IMR-90 (cell line): ENCODE measurements around the gene CD9. TPM values are rescaled to one million over a fixed set of nuclear protein-coding genes. Genes with fewer than 3 reads are reported as not detected.

Experiments
- ATAC-seq: fragments of 200-7000 bp; cut with Tn5 transposase; 2 replicates; pipeline ENCODE4 v1.9.1; 2020; ENCODE audit warnings: low read depth, mild to moderate bottlenecking, moderate library complexity
- BruUV-seq: library from RNA; stranded (reverse); fragments of 400-500 nt; replicated peaks from 2 replicates; lab custom pipeline; 2021; lab: Mats Ljungman, UMichigan
- CTCF ChIA-PET: fragments of 300-600 bp; formaldehyde crosslinking; extraction: SDS; loops from one replicate; lab custom pipeline; 2021; ENCODE audit warnings: antibody characterized with exemption; lab: Yijun Ruan, JAX
- POLR2A ChIA-PET: fragments of 300-600 bp; sonication (Branson Sonifier 250); formaldehyde crosslinking; loops from one replicate; lab custom pipeline; 2022; ENCODE audit warnings: antibody characterized with exemption; ENCODE audit not compliant: unreplicated experiment; lab: Charles Lee
- DNase-seq: peaks from one replicate; pipeline ENCODE4 v3.0.0; 2013
- H2AFZ ChIP-seq: replicated peaks from 2 replicates; pipeline ENCODE3; 2013; ENCODE audit warnings: low read length, mild to moderate bottlenecking; ENCODE audit not compliant: poor library complexity
- H2AK5ac ChIP-seq: 2 replicates; pipeline ENCODE4 v1.6.1; 2013; ENCODE audit warnings: low read depth, low read length, inconsistent platforms
- H2AK9ac ChIP-seq: replicated peaks from 2 replicates; pipeline ENCODE3; 2013; ENCODE audit warnings: mild to moderate bottlenecking, low read depth, low read length, moderate library complexity; ENCODE audit not compliant: poor library complexity
- H2BK120ac ChIP-seq: 2 replicates; pipeline ENCODE4 v1.6.1; 2013; ENCODE audit warnings: low read depth, low read length, inconsistent platforms
- H2BK15ac ChIP-seq: 3 replicates; pipeline ENCODE4 v1.6.1; 2013; ENCODE audit warnings: low read depth, low read length, inconsistent platforms
- H2BK20ac ChIP-seq: 2 replicates; pipeline ENCODE4 v1.6.1; 2013; ENCODE audit warnings: low read depth, mild to moderate bottlenecking, inconsistent platforms, low read length, moderate library complexity
- H2BK5ac ChIP-seq: 2 replicates; pipeline ENCODE4 v1.6.1; 2013; ENCODE audit warnings: mild to moderate bottlenecking, low read depth, low read length, inconsistent platforms; ENCODE audit not compliant: poor library complexity, severe bottlenecking
- H3K14ac ChIP-seq: replicated peaks from 2 replicates; pipeline ENCODE4 v1.6.1; 2013; ENCODE audit warnings: low read depth, low read length, inconsistent platforms
- H3K18ac ChIP-seq: 2 replicates; pipeline ENCODE4 v1.6.1; 2013; ENCODE audit warnings: low read depth, low read length, control low read depth
- H3K23ac ChIP-seq: 2 replicates; pipeline ENCODE4 v1.6.1; 2013; ENCODE audit warnings: low read depth, low read length, inconsistent platforms
- H3K27ac ChIP-seq: 2 replicates; pipeline ENCODE4 v1.5.1; 2013; ENCODE audit warnings: mild to moderate bottlenecking, control low read depth, low read length; ENCODE audit not compliant: insufficient read depth
- H3K27me3 ChIP-seq: 2 replicates; pipeline ENCODE4 v1.6.1; 2013; ENCODE audit warnings: low read length; ENCODE audit not compliant: control insufficient read depth, insufficient read depth
- H3K36me3 ChIP-seq: 2 replicates; pipeline ENCODE4 v1.6.1; 2013; ENCODE audit warnings: low read length, mixed read lengths; ENCODE audit not compliant: control insufficient read depth, insufficient read depth
- H3K4ac ChIP-seq: 2 replicates; pipeline ENCODE4 v1.6.1; 2013; ENCODE audit warnings: low read depth, low read length, inconsistent platforms
- H3K4me1 ChIP-seq: 2 replicates; pipeline ENCODE4 v1.6.1; 2013; ENCODE audit warnings: low read length, mixed read lengths; ENCODE audit not compliant: control insufficient read depth, insufficient read depth
- H3K4me2 ChIP-seq: 2 replicates; pipeline ENCODE4 v1.6.1; 2013; ENCODE audit warnings: low read depth, mild to moderate bottlenecking, control low read depth, low read length, moderate library complexity
- H3K4me3 ChIP-seq: 2 replicates; pipeline ENCODE4 v1.5.1; 2013; ENCODE audit warnings: low read depth, mild to moderate bottlenecking, control low read depth, low read length, moderate library complexity; ENCODE audit not compliant: insufficient read depth
- H3K56ac ChIP-seq: 2 replicates; pipeline ENCODE4 v1.6.1; 2013; ENCODE audit warnings: low read length, inconsistent platforms; ENCODE audit not compliant: insufficient read depth; ENCODE audit errors: extremely low read depth
- H3K79me1 ChIP-seq, 2 experiments: 2 replicates each; pipeline ENCODE4 v1.6.1; 2013; ENCODE audit warnings: low read length in 2 of 2, inconsistent platforms in 1 of 2, low read depth in 1 of 2
- H3K9ac ChIP-seq: 2 replicates; pipeline ENCODE4 v1.6.1; 2013; ENCODE audit warnings: low read depth, low read length, control low read depth
- H3K9me1 ChIP-seq: 2 replicates; pipeline ENCODE4 v1.6.1; 2013; ENCODE audit warnings: low read length, inconsistent platforms; ENCODE audit not compliant: insufficient read depth
- H3K9me3 ChIP-seq: 2 replicates; pipeline ENCODE4 v1.6.1; 2013; ENCODE audit warnings: low read length; ENCODE audit not compliant: control insufficient read depth, insufficient read depth
- H4K20me1 ChIP-seq: 2 replicates; pipeline ENCODE4 v1.6.1; 2013; ENCODE audit warnings: low read length, inconsistent platforms; ENCODE audit not compliant: insufficient read depth
- H4K5ac ChIP-seq: 2 replicates; pipeline ENCODE4 v1.6.1; 2013; ENCODE audit warnings: mild to moderate bottlenecking, low read depth, low read length, control low read depth
- H4K8ac ChIP-seq, 2 experiments: 2 replicates each; pipeline ENCODE4 v1.6.1; 2013; ENCODE audit warnings: low read depth in 2 of 2, low read length in 2 of 2, control low read depth in 1 of 2, inconsistent platforms in 1 of 2
- H4K91ac ChIP-seq: 2 replicates; pipeline ENCODE4 v1.6.1; 2013; ENCODE audit warnings: low read depth, low read length, inconsistent platforms; ENCODE audit not compliant: insufficient read depth
- CEBPB ChIP-seq: IDR thresholded peaks from 2 replicates; pipeline ENCODE4 v1.6.1; 2012; ENCODE audit warnings: low read depth, low read length, improper control_type of control experiment
- FOS ChIP-seq: fragments of 150-350 bp; IDR thresholded peaks from 2 replicates; pipeline ENCODE4 v1.6.1; 2016; ENCODE audit warnings: low read depth, low read length
- MAFK ChIP-seq: IDR thresholded peaks from 2 replicates; pipeline ENCODE4 v1.6.1; 2012; ENCODE audit warnings: low read depth, low read length, improper control_type of control experiment
- NFE2L2 ChIP-seq: fragments of 150-350 bp; IDR thresholded peaks from 2 replicates; pipeline ENCODE4 v1.6.1; 2016; ENCODE audit warnings: low read depth, mild to moderate bottlenecking, low read length
- POLR2A ChIP-seq: IDR thresholded peaks from 2 replicates; pipeline ENCODE4 v1.6.1; 2012; ENCODE audit warnings: mild to moderate bottlenecking, low read depth, low read length
- WGBS, 2 experiments: methylation state at CpG; one replicate each; pipeline versions ENCODE4 v1.1.5 to v1.1.7; 2013; ENCODE audit warnings: missing lambda C conversion rate in 2 of 2; ENCODE audit not compliant: insufficient read length in 1 of 2; ENCODE audit errors: extremely low coverage in 2 of 2; 5-methylcytosine and 5-hydroxymethylcytosine counted together
- dilution Hi-C: fragments of 300-500 bp; cut with HindIII; formaldehyde crosslinking; loops from one replicate; pipeline ENCODE4 v1.14.3; 2018; ENCODE audit warnings: low sequenced_read_pairs; ENCODE audit not compliant: unreplicated experiment
- in situ Hi-C: fragments of 300-500 bp; cut with MboI; formaldehyde crosslinking; loops from 3 replicates; pipeline ENCODE4 v1.14.3; 2019; ENCODE audit warnings: low sequenced_read_pairs, inconsistent platforms, mixed read lengths
- intact Hi-C: fragments of 100-400 bp; cut with micrococcal nuclease; formaldehyde crosslinking; loops from 2 replicates; pipeline ENCODE4 v1.10.0; 2022
- polyA plus RNA-seq, 3 experiments: library from polyadenylated mRNA; depleted of rRNA; stranded (reverse); fragments of >200 nt; gene quantifications; 2 replicates each; pipeline ENCODE4 v1.2.3, GENCODE V29; 2012; ENCODE audit warnings: low replicate concordance in 1 of 3
- total RNA-seq: library from RNA; depleted of rRNA; stranded (reverse); fragments of >200 nt; gene quantifications from 2 replicates; pipeline ENCODE4 v1.2.3, GENCODE V29; 2012

The CD9 gene
- total and polyA plus RNA-seq, 2 of the 4 experiments (the other 2 are of a cell fraction), result 48.8 to 70.9 TPM

GRCh38 chr12:6230321-6231110 is 30.3 kb downstream of the CD9 start:
- Histone ChIP-seq H3K9ac (peak overlapping the region; percentile 15), H4K20me1 (0 out of 2 replicates have a peak, but pooled peaks cover 2% of the 10 kb centered on the region), H3K56ac (peak overlapping the region; percentile 73; the same call in 1 of the 2 replicates), H2AK9ac (peak overlapping the region; percentile 79), H3K79me1 (peaks cover 10 to 45% of the 10 kb centered on the region in 2 experiments), H4K8ac (peak overlapping the region; percentile 27 to 39; a peak in 2 of 4 replicates), H3K18ac (peak overlapping the region; percentile 29), H2BK15ac (peak overlapping the region; percentile 93; the same call in 2 of the 3 replicates), H3K4me2 (peak overlapping the region; percentile 24), H2BK5ac (peak overlapping the region; percentile 19), H3K9me1 (peaks cover 18% of the 10 kb centered on the region), H3K14ac (peak overlapping the region; percentile 65), H3K4me1 (peaks cover 35% of the 10 kb centered on the region), H3K23ac (peak overlapping the region; percentile 32), H3K4me3 (no peak overlapping the region), H2BK20ac (peak overlapping the region; percentile 11), H3K9me3 (no peaks in the 10 kb centered on the region), H2AK5ac (peak overlapping the region; percentile 92), H2AFZ (peak overlapping the region; percentile 24), H2BK120ac (peak overlapping the region; percentile 45), H4K91ac (peak overlapping the region; percentile 84), H3K4ac (peak overlapping the region; percentile 73), H4K5ac (peak overlapping the region; percentile 31), H3K27ac (peak overlapping the region; percentile 52), H3K27me3 (no peaks in the 10 kb centered on the region), H3K36me3 (peaks cover 5% of the 10 kb centered on the region; the same call in 1 of the 2 replicates)
- ChIA-PET CTCF (interaction anchor here (1.2 to 3.8 kb wide), 2 partner anchors 35 to 47 kb away, joined by 3 to 15 read pairs; no protein-coding TSS in a partner anchor), POLR2A (interaction anchor here (0.5 kb wide), 2 partner anchors 9 to 304 kb away, joined by 6 to 13 read pairs; partner anchors contain the start of gene GAPDH)
- 74% methylated on average over 5 of the region's 16 CpGs; no CpG with 5 or more reads in 1 of the 2 experiments for WGBS, 2 experiments
- ATAC-seq (peak; percentile 10), DNase-seq (no peak)
- in situ Hi-C loops, result no loop called here
- intact Hi-C loops, result loop anchor here (2.0 kb wide), 2 partner anchors 36 to 48 kb away; no protein-coding TSS in a partner anchor
- dilution Hi-C loops, result no loop called here
- no TSS peak for BruUV-seq
- TF ChIP-seq FOS (no peak), NFE2L2 (no peak), CEBPB (no peak), MAFK (no peak), POLR2A (0 out of 2 replicates have a peak, but pooled peaks have one; percentile 5)
